ENCODE results near the gene UMPS.

The UMPS gene

GRCh38 chr3:124697302-124697701 lies 33.0 kb upstream of the UMPS start:
- no peak overlapping the region for H3K9ac ChIP-seq (ENCODE audit: low read length)
- no peak overlapping the region for H2AK5ac ChIP-seq (ENCODE audit: low read length, severe bottlenecking)
- no peak overlapping the region for H4K91ac ChIP-seq (ENCODE audit: low read length)
- 90% methylated on average over 4 of the region's 4 CpGs for WGBS
- no peak overlapping the region for H3K18ac ChIP-seq (ENCODE audit: low read depth in 1 of 2, low read length in 2 of 2)
- H2BK15ac ChIP-seq (ENCODE audit: low read depth, poor library complexity, severe bottlenecking) = no peak overlapping the region
- no peak overlapping the region for H2BK12ac ChIP-seq (ENCODE audit: low read length in 2 of 2)
- H2BK120ac ChIP-seq (ENCODE audit: low read depth, low read length) = no peak overlapping the region
- H3K4me1 ChIP-seq (ENCODE audit: control insufficient read depth, insufficient read depth, low read depth, low read length) = peaks cover 9% of the 10 kb centered on the region
- no peak overlapping the region for H3K14ac ChIP-seq (ENCODE audit: low read length in 2 of 2)
- no peak overlapping the region for H3K4me3 ChIP-seq (ENCODE audit: insufficient read depth in 1 of 2, low read depth in 1 of 2, low read length in 2 of 2)
- DNase-seq = no peak
- H2BK5ac ChIP-seq (ENCODE audit: low read depth, low read length, poor library complexity, severe bottlenecking) = no peak overlapping the region
- H4K8ac ChIP-seq (ENCODE audit: low read length) = no peak overlapping the region
- no peaks in the 10 kb centered on the region for H3K27me3 ChIP-seq (ENCODE audit: control insufficient read depth in 1 of 2, insufficient read depth in 1 of 2, low read length in 2 of 2)
- H3K9me3 ChIP-seq (ENCODE audit: control insufficient read depth, low read length) = no peaks in the 10 kb centered on the region
- no peaks in the 10 kb centered on the region for H3K36me3 ChIP-seq (ENCODE audit: control insufficient read depth in 1 of 2, insufficient read depth in 2 of 2, low read depth in 1 of 2, low read length in 2 of 2)
- H3K4ac ChIP-seq (ENCODE audit: low read depth in 1 of 2, low read length in 2 of 2) = no peak overlapping the region
- no peak overlapping the region for H3K4me2 ChIP-seq (ENCODE audit: low read length, poor library complexity, severe bottlenecking)
- no peak overlapping the region for H3K23ac ChIP-seq (ENCODE audit: low read length in 2 of 2)
- H3K27ac ChIP-seq (ENCODE audit: low read length, poor library complexity, severe bottlenecking) = no peak overlapping the region
- no peak overlapping the region for H2AFZ ChIP-seq (ENCODE audit: low read depth, low read length)
- no peaks in the 10 kb centered on the region for H3K79me1 ChIP-seq (replicated peaks; ENCODE audit: low read length, poor library complexity, severe bottlenecking)

- Histone ChIP-seq H3K4me3 (ENCODE audit: insufficient read depth in 1 of 2, low read depth in 1 of 2, low read length in 2 of 2) (no peak overlapping the region), H2BK15ac (ENCODE audit: low read depth, poor library complexity, severe bottlenecking) (no peak overlapping the region), H3K36me3 (ENCODE audit: control insufficient read depth in 1 of 2, insufficient read depth in 2 of 2, low read depth in 1 of 2, low read length in 2 of 2) (no peaks in the 10 kb centered on the region), H3K4me2 (ENCODE audit: low read length, poor library complexity, severe bottlenecking) (no peak overlapping the region), H3K14ac (ENCODE audit: low read length in 2 of 2) (no peak overlapping the region), H3K18ac (ENCODE audit: low read depth in 1 of 2, low read length in 2 of 2) (no peak overlapping the region), H3K4ac (ENCODE audit: low read depth in 1 of 2, low read length in 2 of 2) (no peak overlapping the region), H3K27me3 (ENCODE audit: control insufficient read depth in 1 of 2, insufficient read depth in 1 of 2, low read length in 2 of 2) (no peaks in the 10 kb centered on the region), H3K9ac (ENCODE audit: low read length) (no peak overlapping the region), H2AK5ac (ENCODE audit: low read length, severe bottlenecking) (no peak overlapping the region), H3K9me3 (ENCODE audit: control insufficient read depth, low read length) (no peaks in the 10 kb centered on the region), H3K79me1 (replicated peaks; ENCODE audit: low read length, poor library complexity, severe bottlenecking) (no peaks in the 10 kb centered on the region), H4K8ac (ENCODE audit: low read length) (no peak overlapping the region), H2BK120ac (ENCODE audit: low read depth, low read length) (no peak overlapping the region), H3K27ac (ENCODE audit: low read length, poor library complexity, severe bottlenecking) (no peak overlapping the region), H4K91ac (ENCODE audit: low read length) (no peak overlapping the region), H2BK5ac (ENCODE audit: low read depth, low read length, poor library complexity, severe bottlenecking) (no peak overlapping the region), H2AFZ (ENCODE audit: low read depth, low read length) (no peak overlapping the region), H3K4me1 (ENCODE audit: control insufficient read depth, insufficient read depth, low read depth, low read length) (peaks cover 9% of the 10 kb centered on the region), H2BK12ac (ENCODE audit: low read length in 2 of 2) (no peak overlapping the region), H3K23ac (ENCODE audit: low read length in 2 of 2) (no peak overlapping the region)
- WGBS = 90% methylated on average over 10 of the region's 12 CpGs
- DNase-seq = no peak
These were observed 32.1 kb upstream of the UMPS start for GRCh38 chr3:124698030-124698770.

- no peak overlapping the region for H2BK15ac ChIP-seq (ENCODE audit: low read depth, poor library complexity, severe bottlenecking)
- no peak overlapping the region for H3K4ac ChIP-seq (ENCODE audit: low read depth in 1 of 2, low read length in 2 of 2)
- DNase-seq = no peak
- H2BK12ac ChIP-seq (ENCODE audit: low read length in 2 of 2) = no peak overlapping the region
- H3K4me3 ChIP-seq (ENCODE audit: insufficient read depth in 1 of 2, low read depth in 1 of 2, low read length in 2 of 2) = no peak overlapping the region
- H3K14ac ChIP-seq (ENCODE audit: low read length in 2 of 2) = no peak overlapping the region
- H3K23ac ChIP-seq (ENCODE audit: low read length in 2 of 2) = no peak overlapping the region
- no CpG with 5 or more reads among the region's 1 CpG for WGBS
- no peak overlapping the region for H2AFZ ChIP-seq (ENCODE audit: low read depth, low read length)
- H3K36me3 ChIP-seq (ENCODE audit: control insufficient read depth in 1 of 2, insufficient read depth in 2 of 2, low read depth in 1 of 2, low read length in 2 of 2) = no peaks in the 10 kb centered on the region
- H3K4me2 ChIP-seq (ENCODE audit: low read length, poor library complexity, severe bottlenecking) = no peak overlapping the region
- H4K8ac ChIP-seq (ENCODE audit: low read length) = no peak overlapping the region
- peaks cover 9% of the 10 kb centered on the region for H3K4me1 ChIP-seq (ENCODE audit: control insufficient read depth, insufficient read depth, low read depth, low read length)
- no peaks in the 10 kb centered on the region for H3K27me3 ChIP-seq (ENCODE audit: control insufficient read depth in 1 of 2, insufficient read depth in 1 of 2, low read length in 2 of 2)
- no peak overlapping the region for H2BK120ac ChIP-seq (ENCODE audit: low read depth, low read length)
- H3K9ac ChIP-seq (ENCODE audit: low read length) = no peak overlapping the region
- H2AK5ac ChIP-seq (ENCODE audit: low read length, severe bottlenecking) = no peak overlapping the region
- H2BK5ac ChIP-seq (ENCODE audit: low read depth, low read length, poor library complexity, severe bottlenecking) = no peak overlapping the region
- no peaks in the 10 kb centered on the region for H3K79me1 ChIP-seq (replicated peaks; ENCODE audit: low read length, poor library complexity, severe bottlenecking)
- no peak overlapping the region for H3K27ac ChIP-seq (ENCODE audit: low read length, poor library complexity, severe bottlenecking)
- H4K91ac ChIP-seq (ENCODE audit: low read length) = no peak overlapping the region
- H3K9me3 ChIP-seq (ENCODE audit: control insufficient read depth, low read length) = no peaks in the 10 kb centered on the region
- H3K18ac ChIP-seq (ENCODE audit: low read depth in 1 of 2, low read length in 2 of 2) = no peak overlapping the region
These were observed 31.2 kb upstream of the UMPS start for GRCh38 chr3:124699051-124699450.

- Histone ChIP-seq H3K4me1 (ENCODE audit: control insufficient read depth, insufficient read depth, low read depth, low read length) (peaks cover 9% of the 10 kb centered on the region), H4K8ac (ENCODE audit: low read length) (no peak overlapping the region), H3K9me3 (ENCODE audit: control insufficient read depth, low read length) (no peaks in the 10 kb centered on the region), H2BK5ac (ENCODE audit: low read depth, low read length, poor library complexity, severe bottlenecking) (no peak overlapping the region), H4K91ac (ENCODE audit: low read length) (no peak overlapping the region), H3K14ac (ENCODE audit: low read length in 2 of 2) (no peak overlapping the region), H2BK120ac (ENCODE audit: low read depth, low read length) (no peak overlapping the region), H3K4me3 (ENCODE audit: insufficient read depth in 1 of 2, low read depth in 1 of 2, low read length in 2 of 2) (no peak overlapping the region), H3K4ac (ENCODE audit: low read depth in 1 of 2, low read length in 2 of 2) (no peak overlapping the region), H3K4me2 (ENCODE audit: low read length, poor library complexity, severe bottlenecking) (no peak overlapping the region), H3K27me3 (ENCODE audit: control insufficient read depth in 1 of 2, insufficient read depth in 1 of 2, low read length in 2 of 2) (no peaks in the 10 kb centered on the region), H2BK15ac (ENCODE audit: low read depth, poor library complexity, severe bottlenecking) (no peak overlapping the region), H3K36me3 (ENCODE audit: control insufficient read depth in 1 of 2, insufficient read depth in 2 of 2, low read depth in 1 of 2, low read length in 2 of 2) (no peaks in the 10 kb centered on the region), H3K79me1 (replicated peaks; ENCODE audit: low read length, poor library complexity, severe bottlenecking) (peaks cover 1% of the 10 kb centered on the region), H3K9ac (ENCODE audit: low read length) (no peak overlapping the region), H3K18ac (ENCODE audit: low read depth in 1 of 2, low read length in 2 of 2) (no peak overlapping the region), H3K27ac (ENCODE audit: low read length, poor library complexity, severe bottlenecking) (no peak overlapping the region), H2BK12ac (ENCODE audit: low read length in 2 of 2) (no peak overlapping the region), H2AK5ac (ENCODE audit: low read length, severe bottlenecking) (peak overlapping the region; percentile 6), H2AFZ (ENCODE audit: low read depth, low read length) (no peak overlapping the region), H3K23ac (ENCODE audit: low read length in 2 of 2) (no peak overlapping the region)
- DNase-seq = no peak
- 88% methylated on average over 12 of the region's 12 CpGs for WGBS
These were observed 30.4 kb upstream of the UMPS start for GRCh38 chr3:124699686-124700396.
